Measurements from ENCODE around the gene THAP2.
"Not testable (repeated sequence)": the region's sequence is repeated elsewhere in the genome, so short reads cannot be mapped to it uniquely, and the experiment has no call there.

Gene THAP2

DNA sequence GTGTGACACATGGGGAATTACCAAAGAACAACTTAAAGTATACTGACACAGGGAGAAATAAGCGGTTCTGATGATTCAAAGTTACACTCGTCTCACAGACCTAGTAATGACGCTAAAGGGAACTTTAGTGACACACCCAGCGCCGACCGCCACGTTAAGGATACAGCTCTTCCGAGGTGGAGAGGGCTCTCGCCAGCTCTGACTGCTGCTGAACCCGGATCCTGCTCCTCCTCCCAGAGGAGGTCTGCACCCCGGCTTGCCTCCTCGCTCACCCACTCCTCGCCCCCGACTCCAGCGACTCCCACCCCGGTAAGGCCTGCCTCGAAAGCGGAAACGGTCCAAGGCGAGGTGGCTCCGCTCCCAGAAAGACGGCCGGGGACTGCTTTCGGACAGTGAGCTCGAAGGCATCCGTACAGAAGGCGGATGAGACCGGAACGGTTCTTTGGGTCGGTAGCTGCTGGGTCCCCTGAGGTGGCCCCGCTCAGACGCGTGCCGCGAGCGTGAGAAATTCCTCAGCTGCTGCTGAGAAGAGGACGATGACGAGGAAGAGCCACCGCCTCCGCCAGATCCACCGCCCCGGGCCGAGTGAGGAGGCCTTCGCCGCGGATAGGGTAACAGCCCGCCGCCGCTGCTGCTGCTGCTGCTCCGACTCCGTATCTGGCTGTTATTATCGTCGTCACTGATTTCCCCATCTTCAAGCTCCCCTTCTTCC, 1.1 kb upstream of the THAP2 start:
- peak; percentile 48 for DNase-seq (ENCODE audit: low read depth, low spot score)

DNA sequence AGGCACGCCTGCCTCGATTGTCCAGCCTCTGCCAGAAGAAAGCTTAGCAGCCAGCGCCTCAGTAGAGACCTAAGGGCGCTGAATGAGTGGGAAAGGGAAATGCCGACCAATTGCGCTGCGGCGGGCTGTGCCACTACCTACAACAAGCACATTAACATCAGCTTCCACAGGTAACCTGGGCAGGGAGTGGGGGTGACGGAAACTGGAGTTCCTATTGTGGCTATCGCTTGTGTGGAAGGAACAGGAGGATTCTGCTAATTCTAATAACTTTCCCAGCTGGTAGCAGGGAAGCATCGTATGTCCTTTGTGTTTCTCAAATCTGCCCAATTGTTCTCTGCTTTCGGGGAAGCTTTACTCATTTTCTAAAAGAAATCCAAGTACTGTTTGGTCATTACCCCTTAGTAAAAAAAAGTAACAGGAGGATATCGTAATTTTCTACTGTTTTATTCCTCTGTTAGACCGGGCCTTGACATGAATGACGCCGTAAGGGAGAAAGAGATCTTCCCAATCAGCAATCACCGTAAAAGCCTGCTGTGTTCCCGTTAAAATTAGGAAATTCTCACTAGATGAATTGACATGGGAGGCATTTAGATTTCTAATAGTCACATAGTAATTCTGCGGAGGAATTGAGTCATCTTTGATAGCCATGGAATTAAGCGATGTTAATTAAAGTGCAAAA, 449 bp downstream of the THAP2 start:
- no peak for DNase-seq (ENCODE audit: low read depth, low spot score)

DNA sequence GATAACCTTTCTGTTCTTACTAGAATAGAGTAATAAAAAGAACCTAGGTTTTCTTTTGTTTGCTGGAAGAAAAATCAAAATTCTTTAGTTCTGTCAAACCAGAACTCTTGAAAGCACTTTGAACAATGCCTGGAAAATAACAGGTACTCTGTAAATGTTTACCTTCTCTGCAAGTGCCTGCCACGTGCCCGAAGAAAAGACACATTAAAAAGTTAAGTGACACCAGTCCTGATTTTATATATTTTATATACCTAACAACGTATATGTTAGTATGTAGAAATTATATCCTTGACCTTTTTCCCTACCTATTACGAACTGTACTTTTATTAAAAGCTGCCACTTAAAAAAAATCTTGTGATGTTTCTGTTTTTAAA, 976 bp downstream of the THAP2 start:
- no peak for DNase-seq (ENCODE audit: low read depth, low spot score)

DNA sequence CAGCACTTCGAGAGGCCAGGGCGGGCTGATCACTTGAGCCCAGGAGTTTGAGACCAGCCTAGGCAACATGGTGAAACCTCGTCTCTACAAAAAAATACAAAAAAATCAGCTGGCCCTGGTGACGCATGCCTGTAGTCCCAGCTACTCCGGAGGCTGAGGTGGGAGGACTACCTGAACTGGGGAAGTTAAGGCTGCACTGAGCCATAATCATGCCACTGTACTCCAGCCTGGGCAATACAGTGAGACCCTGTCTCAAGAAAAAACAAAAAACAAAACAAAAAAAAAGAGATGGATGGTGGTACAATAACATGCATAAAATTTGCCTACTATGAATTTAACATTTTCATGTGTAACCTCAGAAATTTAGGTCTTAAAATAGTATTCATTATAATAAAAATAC, 2.2 kb downstream of the THAP2 start:
- no peak for DNase-seq (ENCODE audit: low read depth, low spot score)

DNA sequence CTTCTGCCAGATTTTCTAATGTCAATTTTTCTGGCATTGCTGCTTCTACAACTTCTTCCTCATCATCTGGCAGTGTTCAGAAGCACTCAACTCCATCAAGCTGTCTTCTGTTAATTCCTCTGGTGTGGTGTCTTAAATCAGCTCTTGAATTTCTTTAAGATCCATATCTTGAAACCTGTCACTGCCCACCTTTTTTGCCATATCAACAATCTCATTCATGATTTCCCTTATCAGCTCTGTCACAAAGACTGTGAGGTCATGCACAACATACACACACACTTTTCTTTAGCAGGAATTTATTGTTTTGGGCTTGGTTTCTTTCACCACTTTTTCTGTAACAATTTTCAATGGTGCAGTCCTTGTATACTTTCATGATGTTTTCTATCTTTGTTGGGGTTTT, 7.2 kb downstream of the THAP2 start:
- no peak for DNase-seq (ENCODE audit: low read depth, low spot score)

DNA sequence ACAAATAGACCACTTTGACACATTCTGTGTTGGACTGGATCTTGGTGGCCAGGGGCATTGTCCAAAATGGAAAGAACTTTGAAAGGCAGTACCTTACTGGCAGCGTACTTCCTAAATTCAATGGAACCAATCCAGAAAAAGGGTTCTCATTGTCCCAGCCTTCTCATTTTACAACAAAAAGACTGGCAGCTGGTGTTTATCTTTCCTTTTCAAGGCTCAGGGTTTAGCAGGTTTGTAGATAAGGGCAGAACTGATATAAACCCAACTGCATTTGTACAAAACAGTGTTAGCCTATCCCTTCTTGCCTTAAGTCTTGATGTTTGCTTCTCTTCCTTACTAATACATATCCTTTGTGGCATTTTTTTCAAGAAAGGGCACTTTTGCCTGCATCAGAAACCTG, 7.7 kb downstream of the THAP2 start:
- no peak for DNase-seq (ENCODE audit: low read depth, low spot score)

DNA sequence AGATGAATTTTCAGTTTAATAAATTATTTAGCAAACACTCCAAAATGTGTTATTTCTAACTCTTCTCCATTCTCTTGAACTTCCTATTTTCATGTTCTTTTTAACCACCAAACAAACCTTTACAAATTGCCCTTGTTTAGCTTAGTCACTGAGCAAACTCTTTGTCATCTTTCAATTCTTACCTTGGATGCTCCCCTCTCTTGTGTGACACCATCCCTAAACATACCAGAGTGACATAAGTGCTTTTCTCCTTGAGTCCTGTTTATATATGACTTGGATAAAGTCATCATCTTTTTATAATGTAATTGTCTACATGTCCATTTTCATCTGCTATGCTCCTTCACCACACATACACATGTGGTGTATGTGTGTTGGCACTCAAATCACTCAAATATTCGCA, 18.4 kb downstream of the THAP2 start:
- DNase-seq (ENCODE audit: low read depth, low spot score): no peak

DNA sequence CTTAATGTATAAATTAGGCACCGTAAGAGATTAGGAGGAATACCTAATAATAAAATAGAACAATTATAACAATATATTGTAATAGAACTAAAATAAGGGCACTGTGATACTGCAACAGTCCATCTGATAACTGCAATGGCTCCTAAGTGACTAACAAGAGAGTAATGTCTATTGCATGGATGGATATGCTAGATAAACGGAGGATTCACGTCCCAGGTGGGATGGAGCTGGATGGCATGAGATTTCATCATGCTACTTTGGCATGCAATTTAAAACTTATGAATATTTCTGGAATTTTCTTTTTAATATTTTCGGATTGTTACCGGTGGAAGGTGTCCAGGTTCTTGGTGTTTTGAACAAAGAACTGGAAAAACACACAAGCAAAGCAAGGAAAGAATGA, 19.5 kb downstream of the THAP2 start:
- no peak for DNase-seq (ENCODE audit: low read depth, low spot score)

DNA sequence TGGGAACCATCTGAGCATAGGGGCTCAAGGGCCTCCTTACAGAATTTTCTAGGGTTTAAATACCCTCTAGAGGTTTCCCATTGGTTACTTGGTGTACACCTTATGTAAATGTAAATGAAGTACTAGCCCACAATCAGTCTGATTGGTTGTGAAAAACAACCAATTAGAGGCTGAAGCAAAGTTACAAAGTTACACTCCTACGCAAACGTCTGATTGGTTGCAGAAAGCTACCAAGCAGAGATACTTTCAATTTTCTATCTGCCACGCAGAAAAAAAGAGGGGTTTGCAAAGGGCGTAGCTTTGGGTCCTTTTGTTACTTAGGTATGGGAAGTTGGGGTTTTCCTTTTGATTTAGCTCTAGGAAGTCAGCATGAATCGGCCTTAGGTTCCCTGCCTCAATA, 20.0 kb downstream of the THAP2 start:
- no peak for DNase-seq (ENCODE audit: low read depth, low spot score)

DNA sequence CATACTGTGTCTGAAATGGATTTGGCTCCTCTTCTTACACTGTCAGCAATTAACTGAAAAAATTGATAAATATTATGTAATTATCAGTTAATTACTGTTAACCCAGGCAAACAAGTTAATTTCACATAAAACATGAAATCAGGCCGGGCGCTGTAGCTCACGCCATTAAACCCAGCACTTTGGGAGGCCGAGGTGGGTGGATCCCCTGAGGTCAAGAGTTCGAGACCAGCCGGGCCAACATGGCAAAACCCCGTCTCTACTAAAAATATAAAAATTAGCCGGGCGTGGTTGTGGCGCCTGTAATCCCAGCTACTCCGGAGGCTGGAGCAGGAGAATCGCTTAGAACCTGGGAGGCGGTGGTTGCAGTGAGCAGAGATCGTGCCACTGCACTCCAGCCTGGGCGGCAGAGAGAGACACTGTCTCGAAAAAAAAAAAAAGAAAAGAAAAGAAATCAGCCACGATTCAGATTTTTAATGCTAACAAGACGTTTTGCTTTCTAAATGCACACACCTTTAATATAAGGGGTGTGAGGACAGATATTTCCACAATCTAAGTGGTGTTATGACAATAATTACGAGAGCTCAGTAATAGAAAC, 21.3 kb downstream of the THAP2 start:
- DNase-seq (ENCODE audit: low read depth, low spot score): no peak

DNA sequence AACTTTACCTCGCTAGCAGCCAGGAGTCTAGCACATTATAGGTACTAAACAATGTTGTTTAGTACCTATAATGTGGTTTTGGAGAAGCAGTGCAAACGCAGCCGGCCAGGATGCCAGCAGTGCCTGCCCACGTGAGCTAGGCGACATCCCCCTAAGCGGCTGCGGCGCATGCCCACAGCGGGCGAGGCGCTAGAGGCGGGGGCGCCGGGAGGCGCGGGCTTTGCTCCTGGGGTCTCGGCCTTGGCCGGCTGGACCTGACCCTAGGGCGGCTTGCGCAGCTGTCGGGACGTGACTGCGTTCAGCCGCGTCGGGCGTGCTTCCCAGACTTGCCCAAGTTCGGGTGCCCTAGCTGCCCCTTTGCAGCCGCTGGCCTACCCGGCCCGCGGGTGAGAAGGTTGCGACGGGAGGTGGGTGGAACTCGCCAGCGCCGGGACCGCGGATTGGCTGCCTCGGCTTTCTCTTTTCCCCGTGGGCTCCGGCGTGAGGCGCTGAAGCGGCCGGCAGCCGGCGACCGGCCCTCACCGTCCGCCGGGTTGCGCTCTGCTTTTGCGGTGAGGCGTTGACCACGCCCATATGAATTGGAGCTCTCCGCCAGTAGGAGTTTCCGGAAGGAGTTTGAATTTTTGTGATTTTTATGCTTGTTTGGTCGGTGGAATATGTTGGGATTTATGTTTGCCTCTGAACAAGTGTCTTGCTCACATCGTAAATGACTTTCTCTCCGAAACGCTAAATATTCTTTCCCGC, 22.0 kb downstream of the THAP2 start, which contains the start of gene TMEM19:
TSS of gene TMEM19 (plus strand) at position 169 of the 744 bp plus-strand sequence. CDS start 599 bp downstream, outside the sequence.
- DNase-seq (ENCODE audit: low read depth, low spot score): peak; percentile 66

DNA sequence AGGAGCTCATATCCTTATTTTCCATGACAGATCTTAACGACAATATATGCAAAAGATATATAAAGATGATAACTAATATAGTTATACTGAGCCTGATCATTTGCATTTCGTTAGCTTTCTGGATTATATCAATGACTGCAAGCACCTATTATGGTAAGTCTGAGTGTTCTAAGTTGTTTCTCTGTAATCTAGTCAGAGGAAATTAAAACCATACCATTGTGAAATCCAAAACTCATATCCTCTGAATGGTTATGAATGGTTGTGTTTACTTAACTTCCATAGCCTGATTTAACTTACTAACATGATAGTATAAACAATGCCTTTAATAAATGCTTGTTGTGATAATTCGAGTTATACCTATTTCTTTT, 22.5 kb downstream of the THAP2 start:
- DNase-seq (ENCODE audit: low read depth, low spot score): no peak

DNA sequence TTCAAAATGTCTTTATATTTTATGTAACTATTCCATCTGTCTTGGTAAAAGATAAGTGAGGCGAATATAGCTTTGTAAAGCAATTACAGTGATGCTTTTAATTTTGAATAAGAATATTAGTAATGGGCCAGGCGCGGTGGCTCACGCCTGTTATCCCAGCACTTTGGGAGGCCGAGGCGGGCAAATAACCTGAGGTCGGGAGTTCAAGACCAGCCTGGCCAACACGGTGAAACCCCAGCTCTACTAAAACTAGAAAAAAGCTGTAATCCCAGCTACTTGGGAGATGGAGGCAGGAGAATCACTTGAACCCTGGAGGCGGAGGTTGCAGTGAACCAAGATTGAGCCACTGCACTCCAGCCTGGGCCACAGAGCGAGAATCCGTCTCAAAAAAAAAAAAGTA, 23.1 kb downstream of the THAP2 start:
- not testable (repeated sequence) for DNase-seq (ENCODE audit: low read depth, low spot score)

DNA sequence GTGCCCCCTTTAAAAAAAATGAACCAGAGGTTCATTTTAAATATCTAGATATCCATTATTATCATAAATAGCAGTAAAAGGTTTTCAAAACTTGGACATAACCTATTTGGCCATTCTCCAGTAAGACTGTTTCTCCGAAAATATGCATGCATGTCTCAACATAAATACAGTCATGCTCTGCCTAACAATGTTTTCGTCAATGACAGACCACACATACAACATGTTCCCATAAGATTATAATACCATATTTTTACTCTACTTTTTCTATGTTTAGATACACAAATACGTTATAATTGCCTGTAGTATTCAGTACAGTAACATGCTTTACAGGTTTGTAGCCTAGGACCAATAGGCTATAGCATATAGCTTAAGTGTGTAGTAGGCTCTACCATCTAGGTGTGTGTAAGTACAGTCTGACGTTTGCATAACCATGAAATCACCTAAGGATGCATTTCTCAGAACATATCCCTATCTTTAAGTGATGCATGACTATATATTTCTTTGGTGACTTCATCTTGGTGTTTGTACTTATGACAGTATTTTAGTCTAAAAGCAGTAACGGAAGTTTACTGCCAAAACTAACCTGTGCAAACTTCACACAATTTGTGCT, 25.0 kb downstream of the THAP2 start:
- no peak for DNase-seq (ENCODE audit: low read depth, low spot score)

DNA sequence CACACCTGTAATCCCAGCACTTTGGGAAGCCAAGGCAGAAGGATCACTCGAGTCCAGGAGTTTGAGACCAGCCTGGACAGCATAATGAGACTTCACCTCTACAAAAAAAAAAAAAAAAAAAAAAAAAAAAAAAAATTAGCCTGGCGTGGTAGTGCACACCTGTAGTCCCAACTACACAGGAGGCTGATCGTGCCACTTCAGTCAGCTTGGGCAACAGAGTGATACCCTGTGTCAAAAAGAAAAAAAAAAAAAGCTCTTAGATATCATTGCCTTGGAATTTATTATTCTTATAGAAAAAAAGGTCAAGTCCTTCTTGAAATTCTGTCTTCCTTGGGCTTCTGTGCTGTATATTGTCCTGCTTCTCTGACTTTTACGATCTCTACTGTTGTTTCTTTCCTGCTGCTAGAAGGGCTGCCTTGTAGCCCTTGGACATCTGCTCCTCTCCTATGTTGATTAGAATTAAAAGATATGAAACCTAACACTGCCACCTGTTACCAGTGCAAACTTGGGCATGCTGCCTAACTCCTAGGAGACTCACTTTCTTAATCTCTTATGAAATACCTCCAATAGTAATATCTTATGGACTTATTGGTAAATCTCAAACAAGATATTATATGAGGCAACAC, 27.5 kb downstream of the THAP2 start:
- DNase-seq (ENCODE audit: low read depth, low spot score): no peak

DNA sequence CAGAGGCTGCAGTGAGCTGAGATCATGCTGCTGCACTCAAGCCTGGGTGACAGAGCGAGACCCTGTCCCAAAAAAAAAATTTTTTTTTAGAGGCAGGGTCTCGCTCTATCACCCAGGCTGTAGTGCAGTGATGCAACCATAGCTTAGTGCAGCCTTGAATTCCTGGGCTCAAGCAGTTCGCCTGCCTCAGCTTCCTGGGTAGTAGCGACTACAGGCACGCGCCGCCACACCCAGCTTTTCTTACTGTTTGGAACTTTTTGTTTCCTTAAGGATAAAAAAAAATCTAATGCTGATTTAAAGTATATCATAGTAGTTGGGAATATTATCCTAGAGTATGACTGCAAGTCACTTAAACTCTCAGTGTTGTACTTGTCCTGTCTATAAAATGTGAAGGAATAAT, 29.0 kb downstream of the THAP2 start:
- no peak for DNase-seq (ENCODE audit: low read depth, low spot score)

DNA sequence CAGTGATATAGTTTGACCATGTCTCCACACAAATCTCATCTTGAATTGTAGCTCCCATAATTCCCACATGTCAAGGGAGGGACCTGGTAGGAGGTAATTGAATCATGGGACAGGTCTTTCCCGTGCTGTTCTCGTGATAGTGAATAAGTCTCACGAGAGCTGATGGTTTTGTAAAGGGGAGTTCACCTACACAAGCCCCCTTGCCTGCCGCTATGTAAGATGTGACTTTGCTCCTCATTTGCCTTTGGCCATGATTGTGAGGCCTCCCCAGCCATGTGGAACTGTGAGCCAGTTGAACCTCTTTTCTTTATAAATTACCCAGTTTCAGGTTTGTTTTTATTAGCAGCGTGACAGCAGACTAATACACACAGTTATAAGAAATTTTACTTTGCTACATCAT, 29.6 kb downstream of the THAP2 start:
- not testable (repeated sequence) for DNase-seq (ENCODE audit: low read depth, low spot score)

DNA sequence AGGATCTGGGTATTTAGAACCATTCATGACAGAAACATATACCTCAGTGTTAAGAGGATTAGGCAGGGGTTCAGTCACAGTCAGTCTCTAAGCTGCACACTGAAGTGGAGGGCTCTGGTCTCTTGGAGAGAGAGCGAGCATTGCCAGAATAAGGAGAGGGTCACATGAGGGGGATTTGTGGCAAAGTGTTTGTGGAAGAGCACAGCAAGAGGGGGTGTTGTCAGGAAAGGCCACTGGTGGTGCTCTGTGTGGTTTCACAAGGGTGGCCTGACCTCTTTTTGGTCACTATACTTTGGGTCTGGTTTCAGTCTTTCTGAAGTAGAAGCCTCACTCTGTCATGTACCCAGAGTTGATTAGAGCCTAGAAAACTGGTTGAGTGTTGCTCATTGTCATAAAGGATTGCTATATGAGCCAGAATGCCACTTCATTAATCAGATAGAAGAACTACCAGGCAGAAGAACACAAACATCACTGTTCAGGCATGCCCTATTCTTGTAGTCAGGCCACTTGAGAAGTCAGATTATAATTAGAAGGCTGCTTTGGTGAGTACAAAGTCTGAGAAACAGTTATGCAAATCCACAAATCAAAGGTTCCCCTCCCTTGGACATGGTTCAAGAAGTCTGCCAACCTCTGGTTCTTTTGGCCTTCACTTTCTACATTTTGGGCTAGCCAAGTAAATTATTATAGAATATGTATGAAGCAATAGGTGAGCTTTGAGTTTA, 30.2 kb downstream of the THAP2 start:
- DNase-seq (ENCODE audit: low read depth, low spot score): no peak

DNA sequence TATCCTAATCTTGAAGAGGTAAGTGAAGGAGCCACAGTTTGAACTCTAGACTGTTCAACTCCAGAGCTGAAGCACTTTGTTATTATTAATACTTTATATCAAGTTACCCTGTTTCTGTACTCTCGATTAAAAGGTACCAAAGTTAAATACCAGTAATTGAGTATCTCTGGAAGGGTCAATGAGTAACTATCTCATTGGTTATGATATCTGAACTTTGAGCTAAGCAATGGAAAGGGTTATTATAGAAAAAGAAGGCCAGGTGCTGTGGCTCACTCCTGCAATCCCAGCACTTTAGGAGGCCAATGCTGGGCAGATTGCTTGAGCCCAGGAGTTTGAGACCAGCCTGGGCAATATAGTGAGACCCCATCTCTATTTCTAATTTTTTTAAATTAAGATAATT, 31.7 kb downstream of the THAP2 start:
- DNase-seq (ENCODE audit: low read depth, low spot score): no peak

DNA sequence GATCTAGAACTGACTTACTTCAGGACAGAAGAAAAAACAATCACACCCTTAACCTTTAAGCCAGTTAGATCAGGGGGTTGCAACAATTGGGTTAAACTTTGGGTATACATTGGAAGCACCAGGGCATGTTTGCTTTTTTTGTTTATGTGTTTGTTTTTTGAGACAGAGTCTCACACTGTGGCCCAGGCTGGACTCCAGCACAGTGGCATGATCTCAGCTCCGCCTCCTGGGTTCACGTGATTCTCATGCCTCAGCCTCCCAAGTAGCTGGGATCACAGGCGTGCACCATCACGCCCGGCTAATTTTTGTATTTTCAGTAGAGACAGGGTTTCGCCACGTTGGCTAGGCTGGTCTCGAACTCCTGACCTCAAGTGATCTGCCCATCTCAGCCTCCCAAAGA, 38.1 kb downstream of the THAP2 start:
- DNase-seq (ENCODE audit: low read depth, low spot score): not testable (repeated sequence)

DNA sequence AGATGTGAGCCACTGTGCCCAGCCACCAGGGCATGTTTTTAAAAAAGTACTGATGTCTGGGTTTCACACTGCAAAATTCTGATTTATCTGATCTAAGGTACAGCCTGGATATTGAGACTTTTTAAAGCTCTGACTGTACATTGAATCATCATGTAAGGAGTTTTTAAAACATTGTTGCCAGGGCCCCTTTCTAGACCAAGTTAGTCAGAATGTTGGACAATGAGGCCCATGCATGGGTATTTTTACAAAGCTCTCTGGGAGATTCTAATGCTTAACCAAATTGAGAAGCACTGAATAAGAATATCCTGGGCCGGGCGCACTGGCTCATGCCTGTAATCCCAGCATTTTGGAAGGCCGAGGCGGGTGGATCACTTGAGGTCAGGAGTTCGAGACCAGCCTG, 38.5 kb downstream of the THAP2 start:
- no peak for DNase-seq (ENCODE audit: low read depth, low spot score)
